Tibial nerve (tissue), 4 donors: ENCODE measurements around the gene C1orf122. TPM values are rescaled to one million over a fixed set of nuclear protein-coding genes. Genes with fewer than 3 reads are reported as not detected.
A peak's percentile ranks its signal among the peaks of the same experiment; 100 is the strongest.

Experiments used
- DNase-seq, 2 donors: peaks; one replicate each; pipeline ENCODE4 v3.0.0-alpha.2; 2019; ENCODE audit warnings: low spot score in 2 of 2
- H3K27ac ChIP-seq, 4 donors: fragments of 200-600 bp; sonication (generic) in 3 of 4; one replicate each; pipeline ENCODE4 v1.5.1; 2017 to 2019; ENCODE audit warnings: mild to moderate bottlenecking in 1 of 4
- H3K27me3 ChIP-seq, 2 donors: fragments of 200-600 bp; sonication (generic) in 1 of 2; one replicate each; pipeline versions ENCODE4 v1.5.1 to v1.6.0; 2017 to 2019
- H3K36me3 ChIP-seq, 3 donors: fragments of 200-600 bp; sonication (generic); one replicate each; pipeline ENCODE4 v1.5.1; 2018 to 2019
- H3K4me1 ChIP-seq, 4 donors: fragments of 200-600 bp; sonication (generic) in 3 of 4; one replicate each; pipeline ENCODE4 v1.5.1; 2017 to 2019
- H3K4me3 ChIP-seq, 4 donors: fragments of 200-600 bp; sonication (generic) in 3 of 4; one replicate each; pipeline ENCODE4 v1.5.1; 2017 to 2019; ENCODE audit warnings: mild to moderate bottlenecking in 1 of 4, moderate library complexity in 1 of 4
- H3K9me3 ChIP-seq, 4 donors: fragments of 200-600 bp; sonication (generic) in 3 of 4; one replicate each; pipeline ENCODE4 v1.5.1; 2017 to 2019
- CTCF ChIP-seq, 5 experiments: fragments of 200-600 bp in 3 of 5; fragments of 450-650 bp in 2 of 5; sonication (generic) in 3 of 5; IDR thresholded peaks; one replicate each; pipeline ENCODE4 v1.5.1; 2016 to 2019; ENCODE audit warnings: antibody characterized with exemption in 5 of 5, mild to moderate bottlenecking in 3 of 5, moderate library complexity in 2 of 5
- EP300 ChIP-seq, 2 donors: sonication (generic); formaldehyde crosslinking; IDR thresholded peaks; one replicate each; pipeline ENCODE4 v1.6.1; 2017; ENCODE audit warnings: antibody characterized with exemption in 2 of 2, mild to moderate bottlenecking in 1 of 2
- POLR2A ChIP-seq, 2 donors: fragments of 450-650 bp; IDR thresholded peaks; one replicate each; pipeline ENCODE4 v1.6.1; 2017; ENCODE audit warnings: antibody characterized with exemption in 2 of 2, mild to moderate bottlenecking in 2 of 2, moderate library complexity in 2 of 2
- WGBS, 2 donors: methylation state at CpG; one replicate each; pipeline ENCODE4 v1.1.5; 2018; 5-methylcytosine and 5-hydroxymethylcytosine counted together
- total RNA-seq, 4 donors: library from RNA; depleted of rRNA; stranded (reverse); fragments of >200 nt; gene quantifications; one replicate each; pipeline ENCODE4 v1.1.0, GENCODE V29; 2016

Gene C1orf122
- total RNA-seq, 4 donors from 2014 or later = 80.6 to 132 (median 92.7) TPM

- Histone ChIP-seq H3K27me3 (no peaks in the 10 kb centered on the region), H3K27ac (no peak overlapping the region), H3K9me3 (no peaks in the 10 kb centered on the region), H3K4me1 (peaks cover 0 to 80% (median 10%) of the 10 kb centered on the region in 4 donors), H3K36me3 (peaks cover 0 to 19% (median 0%) of the 10 kb centered on the region in 3 donors), H3K4me3 (no peak overlapping the region)
- 93% methylated on average over 3 of the region's 3 CpGs for WGBS, 2 donors
- TF ChIP-seq CTCF (IDR thresholded peaks at IDR 0.05) (no peak), POLR2A (IDR thresholded peaks at IDR 0.05) (no peak), EP300 (IDR thresholded peaks at IDR 0.05) (no peak)
- DNase-seq = no peak
Observed at GRCh38 chr1:37849480-37849879, 41.9 kb downstream of the C1orf122 start.

DNA sequence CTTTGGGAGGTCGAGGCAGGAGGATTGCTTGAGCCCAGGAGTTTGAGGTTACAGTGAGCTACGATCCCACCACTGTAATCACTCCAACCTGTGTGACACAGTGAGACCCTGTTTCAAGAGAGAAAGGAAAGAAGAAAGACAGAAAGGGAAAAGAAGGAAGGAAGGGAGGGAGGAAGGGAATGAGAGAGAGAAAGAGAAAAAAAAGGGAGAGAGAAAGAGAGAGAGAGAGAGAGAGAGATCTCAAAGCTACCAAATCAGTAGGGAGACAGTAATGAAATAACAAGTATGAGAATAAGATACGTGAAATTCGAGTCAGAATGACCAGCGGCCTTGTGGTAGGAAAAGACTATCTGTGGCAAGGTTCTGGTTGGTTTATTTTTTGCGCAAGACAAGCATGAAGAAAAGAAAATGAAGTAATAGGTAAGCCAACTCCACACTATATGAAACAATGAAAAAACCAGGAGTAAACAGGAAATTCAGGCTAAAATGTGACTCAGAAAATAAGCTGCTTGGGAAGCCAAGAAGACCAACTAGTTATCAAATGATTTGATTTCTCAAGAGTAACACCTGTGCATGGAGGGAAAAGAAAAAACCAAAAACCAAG lies 42.9 kb downstream of the C1orf122 start:
- peaks cover 0 to 82% (median 12%) of the 10 kb centered on the region in 4 donors for H3K4me1 ChIP-seq
- DNase-seq = no peak
- WGBS, 2 donors = 84 to 87% methylated on average over 6 of the region's 6 CpGs
- no peaks in the 10 kb centered on the region for H3K9me3 ChIP-seq
- no peak for TF ChIP-seq CTCF (IDR thresholded peaks at IDR 0.05)
- TF ChIP-seq POLR2A (IDR thresholded peaks at IDR 0.05) = no peak
- no peak for TF ChIP-seq EP300 (IDR thresholded peaks at IDR 0.05)
- H3K36me3 ChIP-seq = peaks cover 0 to 29% (median 0%) of the 10 kb centered on the region in 3 donors
- no peak overlapping the region for H3K4me3 ChIP-seq
- no peaks in the 10 kb centered on the region for H3K27me3 ChIP-seq
- H3K27ac ChIP-seq = peak overlapping the region in 1 of 4 donors; percentile 2

DNA sequence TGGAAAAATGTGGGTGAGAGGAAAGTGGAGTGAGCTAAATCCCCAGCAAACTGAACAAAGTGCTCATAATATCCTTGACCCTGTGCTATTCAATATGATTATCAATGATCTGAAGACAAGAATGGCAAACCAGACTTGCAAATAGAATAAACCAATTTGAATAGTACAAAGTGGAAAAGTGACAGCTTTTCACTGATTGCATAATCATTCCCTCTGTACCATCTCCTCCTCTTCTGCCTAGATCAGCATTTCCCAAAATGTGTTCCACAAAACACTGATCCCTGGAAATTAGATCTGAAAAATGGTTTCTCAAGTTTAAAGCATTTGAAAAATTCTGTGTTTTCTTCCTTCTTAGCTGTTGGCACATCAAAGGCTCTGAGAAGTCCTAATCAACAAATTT lies 43.7 kb downstream of the C1orf122 start:
- no peaks in the 10 kb centered on the region for H3K9me3 ChIP-seq
- TF ChIP-seq EP300 (IDR thresholded peaks at IDR 0.05) (no peak), POLR2A (IDR thresholded peaks at IDR 0.05) (no peak)
- no peaks in the 10 kb centered on the region for H3K27me3 ChIP-seq
- H3K27ac ChIP-seq = no peak overlapping the region
- H3K4me3 ChIP-seq = no peak overlapping the region
- no peak for DNase-seq
- H3K36me3 ChIP-seq = peaks cover 0 to 34% (median 0%) of the 10 kb centered on the region in 3 donors
- H3K4me1 ChIP-seq = peaks cover 0 to 90% (median 13%) of the 10 kb centered on the region in 4 donors

DNA sequence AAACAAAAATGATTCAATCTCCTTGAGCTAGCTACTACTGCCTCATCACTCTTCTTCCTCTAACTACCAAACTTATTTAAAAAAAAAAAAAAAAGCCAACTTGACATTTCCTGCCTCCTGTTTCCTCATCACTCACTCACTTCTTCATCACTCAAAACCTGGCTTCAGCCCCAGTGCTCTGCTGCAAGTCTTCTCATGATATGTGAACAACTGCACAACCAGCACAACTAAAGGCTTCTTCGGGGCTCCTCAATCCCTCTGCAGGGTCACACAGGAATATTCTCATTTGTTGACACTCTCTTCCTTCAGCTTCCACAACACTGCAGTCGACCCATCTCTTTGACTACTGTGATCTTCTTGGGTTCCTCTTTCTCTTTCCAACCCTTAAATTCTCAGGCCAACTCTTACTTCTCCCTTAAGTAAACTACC lies 44.2 kb downstream of the C1orf122 start:
- H3K27ac ChIP-seq = no peak overlapping the region
- H3K4me1 ChIP-seq = peaks cover 0 to 90% (median 14%) of the 10 kb centered on the region in 4 donors
- WGBS, 2 donors = 75 to 76% methylated on average over 2 of the region's 2 CpGs
- no peaks in the 10 kb centered on the region for H3K9me3 ChIP-seq
- DNase-seq = no peak
- H3K36me3 ChIP-seq = peaks cover 0 to 39% (median 0%) of the 10 kb centered on the region in 3 donors
- H3K4me3 ChIP-seq = no peak overlapping the region
- no peak for TF ChIP-seq POLR2A (IDR thresholded peaks at IDR 0.05)
- no peak for TF ChIP-seq CTCF (IDR thresholded peaks at IDR 0.05)
- TF ChIP-seq EP300 (IDR thresholded peaks at IDR 0.05) = no peak
- no peaks in the 10 kb centered on the region for H3K27me3 ChIP-seq

- Histone ChIP-seq H3K36me3 (peaks cover 0 to 41% (median 0%) of the 10 kb centered on the region in 3 donors), H3K9me3 (no peaks in the 10 kb centered on the region), H3K27me3 (no peaks in the 10 kb centered on the region), H3K4me3 (no peak overlapping the region), H3K4me1 (peaks cover 0 to 94% (median 17%) of the 10 kb centered on the region in 4 donors), H3K27ac (no peak overlapping the region)
- TF ChIP-seq EP300 (IDR thresholded peaks at IDR 0.05) = no peak
- DNase-seq = no peak
Observed at GRCh38 chr1:37853157-37853556, 45.6 kb downstream of the C1orf122 start.

DNA sequence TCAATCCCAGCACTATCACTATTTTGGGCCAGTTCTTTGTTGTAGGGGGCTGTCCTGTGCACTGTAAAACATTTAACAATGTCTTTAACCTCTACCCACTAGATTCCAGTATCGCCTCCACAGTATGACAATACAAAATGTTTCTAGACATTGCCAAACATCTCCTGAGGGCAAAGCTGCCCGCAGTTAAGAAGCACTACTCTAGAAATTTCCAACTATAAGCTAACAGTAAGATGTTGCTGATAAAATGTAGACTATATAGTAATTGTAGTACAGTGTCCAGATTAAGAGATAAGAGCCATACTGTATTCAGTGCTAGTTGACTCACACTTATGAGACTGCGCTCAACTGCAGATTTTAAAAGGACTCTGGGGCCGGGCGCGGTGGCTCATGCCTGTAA lies 46.8 kb downstream of the C1orf122 start:
- WGBS, 2 donors = 95% methylated on average over 6 of the region's 6 CpGs
- no peak overlapping the region for H3K4me3 ChIP-seq
- H3K4me1 ChIP-seq = peaks cover 0 to 92% (median 22%) of the 10 kb centered on the region in 4 donors
- H3K9me3 ChIP-seq = no peaks in the 10 kb centered on the region
- TF ChIP-seq CTCF (IDR thresholded peaks at IDR 0.05) = no peak
- TF ChIP-seq POLR2A (IDR thresholded peaks at IDR 0.05) = no peak
- TF ChIP-seq EP300 (IDR thresholded peaks at IDR 0.05) = no peak
- peaks cover 0 to 41% (median 0%) of the 10 kb centered on the region in 3 donors for H3K36me3 ChIP-seq
- no peak for DNase-seq
- no peaks in the 10 kb centered on the region for H3K27me3 ChIP-seq
- H3K27ac ChIP-seq = no peak overlapping the region

Other genes starting within 250 kb of the C1orf122 start
- 10 to 100 TPM; 27.8 to 67.5 (median 44.2) TPM for gene GNL2, start 211.9 kb upstream of the C1orf122 start, total RNA-seq
- under 1 TPM in 2 of 4 donors, not detected in 2; 0.20 to 0.21 TPM for gene RSPO1, start 172.9 kb upstream of the C1orf122 start, total RNA-seq
- under 1 TPM in 3 of 4 donors, not detected in 1; 0.66 to 0.98 (median 0.90) TPM for gene CDCA8, start 115.3 kb upstream of the C1orf122 start, total RNA-seq
- under 1 TPM in 3 of 4 donors, not detected in 1; under 0.01 to 0.30 (median 0.21) TPM for gene EPHA10, start 42.7 kb upstream of the C1orf122 start, total RNA-seq
- gene MANEAL, start 13.9 kb upstream of the C1orf122 start, total RNA-seq = 1 to 10 TPM in 3 of 4 donors, under 1 TPM in 1; 0.44 to 1.8 (median 1.7) TPM
- gene YRDC, start 418 bp downstream of the C1orf122 start, total RNA-seq = 10 to 100 TPM in 2 of 4 donors, 1 to 10 TPM in 2; 8.1 to 13.8 (median 10.8) TPM
- gene MTF1, start 51.8 kb downstream of the C1orf122 start, total RNA-seq = 1 to 10 TPM; 6.1 to 9.0 (median 7.8) TPM
- 10 to 100 TPM; 39.1 to 52.5 (median 49.0) TPM for gene INPP5B, start 139.3 kb downstream of the C1orf122 start, total RNA-seq
- 10 to 100 TPM; 51.0 to 67.8 (median 62.8) TPM for gene SF3A3, start 182.2 kb downstream of the C1orf122 start, total RNA-seq
- 10 to 100 TPM; 25.1 to 32.7 (median 26.6) TPM for gene FHL3, start 197.7 kb downstream of the C1orf122 start, total RNA-seq
- gene UTP11, start 204.9 kb downstream of the C1orf122 start, total RNA-seq = 10 to 100 TPM; 16.5 to 36.8 (median 25.7) TPM
- 10 to 100 TPM; 11.6 to 53.4 (median 24.8) TPM for gene POU3F1, start 239.0 kb downstream of the C1orf122 start, total RNA-seq